ENCODE results near the gene C8A.

Gene C8A

DNA sequence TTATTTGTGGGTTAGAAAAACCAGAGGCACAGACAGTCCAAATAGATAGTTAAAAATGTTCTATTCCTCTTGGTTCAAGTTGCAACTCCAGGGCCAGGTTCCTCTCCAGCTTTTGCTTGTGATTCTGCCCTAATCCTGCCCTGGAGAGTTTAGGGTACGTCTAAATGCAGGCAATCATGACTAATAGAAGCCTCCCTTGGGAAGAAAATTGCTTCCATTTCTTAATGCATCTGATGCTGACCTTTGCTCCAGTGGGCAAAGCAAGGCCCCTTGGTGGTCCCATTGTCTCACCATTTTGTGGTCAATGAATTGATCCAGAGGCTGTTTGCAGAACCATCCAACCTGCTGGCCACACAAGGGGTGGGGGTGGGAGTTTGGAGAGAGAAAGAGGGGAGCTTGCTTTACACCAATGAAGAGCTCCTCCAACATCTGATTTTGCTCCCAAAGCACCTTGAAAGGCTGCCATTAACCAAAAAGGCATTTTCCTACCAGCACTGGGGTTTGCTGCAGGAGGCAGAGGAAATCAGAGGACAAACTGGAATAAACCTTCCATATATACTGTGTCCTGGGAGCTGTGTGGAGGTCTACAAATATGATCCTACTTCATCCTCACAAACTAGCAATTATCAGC is 79.9 kb downstream of the C8A start:
- no peak for TF ChIP-seq TCF12 (IDR thresholded peaks at IDR 0.05; ENCODE audit: low read depth)
- no peak for TF ChIP-seq NFIC (IDR thresholded peaks at IDR 0.05)
- TF ChIP-seq, protein P1, sequence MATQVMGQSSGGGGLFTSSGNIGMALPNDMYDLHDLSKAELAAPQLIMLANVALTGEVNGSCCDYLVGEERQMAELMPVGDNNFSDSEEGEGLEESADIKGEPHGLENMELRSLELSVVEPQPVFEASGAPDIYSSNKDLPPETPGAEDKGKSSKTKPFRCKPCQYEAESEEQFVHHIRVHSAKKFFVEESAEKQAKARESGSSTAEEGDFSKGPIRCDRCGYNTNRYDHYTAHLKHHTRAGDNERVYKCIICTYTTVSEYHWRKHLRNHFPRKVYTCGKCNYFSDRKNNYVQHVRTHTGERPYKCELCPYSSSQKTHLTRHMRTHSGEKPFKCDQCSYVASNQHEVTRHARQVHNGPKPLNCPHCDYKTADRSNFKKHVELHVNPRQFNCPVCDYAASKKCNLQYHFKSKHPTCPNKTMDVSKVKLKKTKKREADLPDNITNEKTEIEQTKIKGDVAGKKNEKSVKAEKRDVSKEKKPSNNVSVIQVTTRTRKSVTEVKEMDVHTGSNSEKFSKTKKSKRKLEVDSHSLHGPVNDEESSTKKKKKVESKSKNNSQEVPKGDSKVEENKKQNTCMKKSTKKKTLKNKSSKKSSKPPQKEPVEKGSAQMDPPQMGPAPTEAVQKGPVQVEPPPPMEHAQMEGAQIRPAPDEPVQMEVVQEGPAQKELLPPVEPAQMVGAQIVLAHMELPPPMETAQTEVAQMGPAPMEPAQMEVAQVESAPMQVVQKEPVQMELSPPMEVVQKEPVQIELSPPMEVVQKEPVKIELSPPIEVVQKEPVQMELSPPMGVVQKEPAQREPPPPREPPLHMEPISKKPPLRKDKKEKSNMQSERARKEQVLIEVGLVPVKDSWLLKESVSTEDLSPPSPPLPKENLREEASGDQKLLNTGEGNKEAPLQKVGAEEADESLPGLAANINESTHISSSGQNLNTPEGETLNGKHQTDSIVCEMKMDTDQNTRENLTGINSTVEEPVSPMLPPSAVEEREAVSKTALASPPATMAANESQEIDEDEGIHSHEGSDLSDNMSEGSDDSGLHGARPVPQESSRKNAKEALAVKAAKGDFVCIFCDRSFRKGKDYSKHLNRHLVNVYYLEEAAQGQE (IDR thresholded peaks at IDR 0.05; ENCODE audit: low read depth) = no peak
- TF ChIP-seq RAD21 (IDR thresholded peaks at IDR 0.05; ENCODE audit: low read depth) = no peak
- TF ChIP-seq TEAD4 (IDR thresholded peaks at IDR 0.05) = no peak
- TF ChIP-seq ZBTB7A (IDR thresholded peaks at IDR 0.05; ENCODE audit: low read depth) = no peak
- no peak for TF ChIP-seq EGR1 (IDR thresholded peaks at IDR 0.05)
- TF ChIP-seq CEBPB (IDR thresholded peaks at IDR 0.05) = no peak
- TF ChIP-seq EP300 (IDR thresholded peaks at IDR 0.05; ENCODE audit: borderline replicate concordance) = no peak
- TF ChIP-seq, protein P2, sequence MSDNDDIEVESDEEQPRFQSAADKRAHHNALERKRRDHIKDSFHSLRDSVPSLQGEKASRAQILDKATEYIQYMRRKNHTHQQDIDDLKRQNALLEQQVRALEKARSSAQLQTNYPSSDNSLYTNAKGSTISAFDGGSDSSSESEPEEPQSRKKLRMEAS (IDR thresholded peaks at IDR 0.05) = no peak
- TF ChIP-seq FOXM1 (IDR thresholded peaks at IDR 0.05; ENCODE audit: borderline replicate concordance, low read depth) = no peak
- no peak for TF ChIP-seq TAF1 (IDR thresholded peaks at IDR 0.05; ENCODE audit: low read depth)
- no peak for TF ChIP-seq YY1 (IDR thresholded peaks at IDR 0.05; ENCODE audit: low read depth)

DNA sequence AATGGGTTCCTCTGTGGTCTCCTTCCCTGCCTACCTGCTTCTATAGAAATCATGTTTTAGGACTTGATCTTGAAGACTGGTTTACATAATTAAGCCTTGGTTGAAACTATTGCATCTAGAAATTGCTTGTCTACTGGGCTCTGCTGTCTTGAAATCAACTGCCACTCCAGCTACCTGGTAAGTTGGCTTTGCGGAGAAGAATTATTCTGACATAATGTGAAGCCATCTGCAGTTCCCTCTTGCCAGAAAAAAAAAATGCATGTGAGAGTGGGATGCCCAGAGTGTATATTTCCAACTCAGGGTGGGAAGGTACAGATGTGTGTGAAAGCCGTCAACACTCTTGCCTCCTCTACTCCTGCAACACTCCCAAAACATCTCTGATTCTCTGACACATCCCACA is 84.0 kb downstream of the C8A start:
- no peak for TF ChIP-seq CREB1 (IDR thresholded peaks at IDR 0.05; ENCODE audit: low read depth)
- TF ChIP-seq, protein P3, sequence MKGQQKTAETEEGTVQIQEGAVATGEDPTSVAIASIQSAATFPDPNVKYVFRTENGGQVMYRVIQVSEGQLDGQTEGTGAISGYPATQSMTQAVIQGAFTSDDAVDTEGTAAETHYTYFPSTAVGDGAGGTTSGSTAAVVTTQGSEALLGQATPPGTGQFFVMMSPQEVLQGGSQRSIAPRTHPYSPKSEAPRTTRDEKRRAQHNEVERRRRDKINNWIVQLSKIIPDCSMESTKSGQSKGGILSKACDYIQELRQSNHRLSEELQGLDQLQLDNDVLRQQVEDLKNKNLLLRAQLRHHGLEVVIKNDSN (IDR thresholded peaks at IDR 0.05) = no peak
- no peak for TF ChIP-seq CEBPB (IDR thresholded peaks at IDR 0.05)
- no peak for TF ChIP-seq TCF12 (IDR thresholded peaks at IDR 0.05; ENCODE audit: low read depth)

DNA sequence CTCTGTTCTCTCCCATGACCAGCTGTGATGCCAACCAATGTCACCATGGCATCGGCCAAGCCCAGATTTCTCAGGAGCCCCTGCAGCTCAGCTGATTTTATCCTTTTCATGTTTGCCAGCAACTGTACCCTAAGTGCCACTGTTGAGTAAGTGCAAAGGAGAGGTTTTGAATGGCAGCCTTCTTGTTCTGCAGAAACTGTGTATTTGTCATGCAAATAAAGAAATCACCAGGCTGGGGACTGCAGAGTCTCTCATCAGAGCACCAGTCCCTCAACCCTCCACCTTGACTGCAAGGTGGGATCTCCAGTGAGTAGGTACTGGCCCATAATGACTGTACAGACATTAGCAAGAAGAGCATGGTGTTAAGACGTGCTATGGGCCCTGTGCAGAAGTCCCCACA is 84.6 kb downstream of the C8A start:
- no peak for TF ChIP-seq CEBPB (IDR thresholded peaks at IDR 0.05)
- TF ChIP-seq EP300 (IDR thresholded peaks at IDR 0.05; ENCODE audit: borderline replicate concordance) = no peak
- no peak for TF ChIP-seq EGR1 (IDR thresholded peaks at IDR 0.05)
- TF ChIP-seq, protein P3 (IDR thresholded peaks at IDR 0.05) = no peak
- no peak for TF ChIP-seq RAD21 (IDR thresholded peaks at IDR 0.05; ENCODE audit: low read depth)
- no peak for TF ChIP-seq FOXM1 (IDR thresholded peaks at IDR 0.05; ENCODE audit: borderline replicate concordance, low read depth)
- TF ChIP-seq, protein P2 (IDR thresholded peaks at IDR 0.05) = no peak
- TF ChIP-seq TAF1 (IDR thresholded peaks at IDR 0.05; ENCODE audit: low read depth) = no peak
- TF ChIP-seq NFIC (IDR thresholded peaks at IDR 0.05) = no peak
- TF ChIP-seq ZBTB7A (IDR thresholded peaks at IDR 0.05; ENCODE audit: low read depth) = no peak
- TF ChIP-seq, protein P1 (IDR thresholded peaks at IDR 0.05; ENCODE audit: low read depth) = no peak
- no peak for TF ChIP-seq YY1 (IDR thresholded peaks at IDR 0.05; ENCODE audit: low read depth)
- TF ChIP-seq TCF12 (IDR thresholded peaks at IDR 0.05; ENCODE audit: low read depth) = no peak
- no peak for TF ChIP-seq CREB1 (IDR thresholded peaks at IDR 0.05; ENCODE audit: low read depth)
- no peak for TF ChIP-seq TEAD4 (IDR thresholded peaks at IDR 0.05)

- TF ChIP-seq TAF1 (IDR thresholded peaks at IDR 0.05; ENCODE audit: low read depth) (no peak), TCF12 (IDR thresholded peaks at IDR 0.05; ENCODE audit: low read depth) (no peak), YY1 (IDR thresholded peaks at IDR 0.05; ENCODE audit: low read depth) (no peak), CEBPB (IDR thresholded peaks at IDR 0.05) (no peak), RAD21 (IDR thresholded peaks at IDR 0.05; ENCODE audit: low read depth) (no peak), EGR1 (IDR thresholded peaks at IDR 0.05) (no peak), CREB1 (IDR thresholded peaks at IDR 0.05; ENCODE audit: low read depth) (no peak), FOXM1 (IDR thresholded peaks at IDR 0.05; ENCODE audit: borderline replicate concordance, low read depth) (no peak), EP300 (IDR thresholded peaks at IDR 0.05; ENCODE audit: borderline replicate concordance) (no peak), TEAD4 (IDR thresholded peaks at IDR 0.05) (no peak), NFIC (IDR thresholded peaks at IDR 0.05) (no peak), ZBTB7A (IDR thresholded peaks at IDR 0.05; ENCODE audit: low read depth) (no peak)
- TF ChIP-seq, protein P2 (IDR thresholded peaks at IDR 0.05) = no peak
- TF ChIP-seq, protein P3 (IDR thresholded peaks at IDR 0.05) = no peak
- TF ChIP-seq, protein P1 (IDR thresholded peaks at IDR 0.05; ENCODE audit: low read depth) = no peak
Measured at GRCh38 chr1:56940039-56940438, 85.4 kb downstream of the C8A start.

Data from Ishikawa (cell line).